Measurements from ENCODE around the gene ABCD2.

DNA sequence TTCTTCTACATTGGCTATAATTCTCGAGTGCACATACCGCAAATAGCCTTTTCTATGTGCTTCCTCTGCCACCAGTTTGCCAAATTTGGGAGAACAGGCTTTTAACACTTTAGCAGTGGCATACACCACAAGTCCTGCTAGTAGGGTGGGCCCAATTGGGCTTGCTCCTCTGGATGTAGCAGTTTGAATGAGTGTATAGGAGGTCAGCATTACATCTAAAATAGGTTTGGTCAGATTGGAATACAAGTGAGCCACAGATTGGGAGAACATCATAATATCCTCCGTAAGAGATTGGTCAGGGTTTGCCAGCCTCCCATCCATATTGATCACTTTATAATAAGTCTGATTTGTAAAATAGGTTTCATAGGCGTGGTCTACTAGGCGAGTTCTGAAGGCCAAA is 902 bp downstream of the ABCD2 start:
- no peak for TF ChIP-seq FOXK2 (IDR thresholded peaks at IDR 0.05)
- no peak for TF ChIP-seq NFRKB (IDR thresholded peaks at IDR 0.05)
- no peak for TF ChIP-seq FOXA1 (IDR thresholded peaks at IDR 0.05)
- TF ChIP-seq, protein P1, sequence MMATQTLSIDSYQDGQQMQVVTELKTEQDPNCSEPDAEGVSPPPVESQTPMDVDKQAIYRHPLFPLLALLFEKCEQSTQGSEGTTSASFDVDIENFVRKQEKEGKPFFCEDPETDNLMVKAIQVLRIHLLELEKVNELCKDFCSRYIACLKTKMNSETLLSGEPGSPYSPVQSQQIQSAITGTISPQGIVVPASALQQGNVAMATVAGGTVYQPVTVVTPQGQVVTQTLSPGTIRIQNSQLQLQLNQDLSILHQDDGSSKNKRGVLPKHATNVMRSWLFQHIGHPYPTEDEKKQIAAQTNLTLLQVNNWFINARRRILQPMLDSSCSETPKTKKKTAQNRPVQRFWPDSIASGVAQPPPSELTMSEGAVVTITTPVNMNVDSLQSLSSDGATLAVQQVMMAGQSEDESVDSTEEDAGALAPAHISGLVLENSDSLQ (IDR thresholded peaks at IDR 0.05) = no peak

Measured in HEK293T (cell line).